MCF 10A (cell line): ENCODE measurements around the gene GPHA2. TPM values are rescaled to one million over a fixed set of nuclear protein-coding genes. Genes with fewer than 3 reads are reported as not detected.

Source experiments
- BruUV-seq: library from RNA; stranded (reverse); fragments of 400-500 nt; replicated peaks from 2 replicates; lab custom pipeline; 2021; lab: Mats Ljungman, UMichigan
- CTCF ChIA-PET: fragments of 300-600 bp; sonication (Branson Sonifier 250); formaldehyde crosslinking; extraction: SDS; loops from one replicate; lab custom pipeline; 2021; ENCODE audit warnings: antibody characterized with exemption, inconsistent platforms; lab: Yijun Ruan, JAX
- POLR2A ChIA-PET: fragments of 300-600, 350-650 bp; sonication (Branson Sonifier 250); formaldehyde crosslinking; extraction: SDS; loops from one replicate; lab custom pipeline; 2020; ENCODE audit warnings: antibody characterized with exemption, inconsistent platforms; lab: Yijun Ruan, JAX
- DNase-seq: peaks from one replicate; pipeline ENCODE4 v3.0.0-alpha.2; 2018; ENCODE audit not compliant: unreplicated experiment
- H3K27ac Mint-ChIP-seq: one replicate; pipeline ENCODE4 v1.8.0; 2022; ENCODE audit warnings: mild to moderate bottlenecking, low read depth, mixed read lengths; ENCODE audit not compliant: unreplicated experiment
- H3K27me3 Mint-ChIP-seq: one replicate; pipeline ENCODE4 v1.8.0; 2022; ENCODE audit warnings: mixed read lengths; ENCODE audit not compliant: insufficient read depth, unreplicated experiment
- H3K36me3 Mint-ChIP-seq: one replicate; pipeline ENCODE4 v1.8.0; 2022; ENCODE audit warnings: mild to moderate bottlenecking, moderate library complexity, mixed read lengths; ENCODE audit not compliant: insufficient read depth, unreplicated experiment
- H3K4me1 Mint-ChIP-seq: one replicate; pipeline ENCODE4 v1.8.0; 2022; ENCODE audit warnings: mixed read lengths; ENCODE audit not compliant: insufficient read depth, unreplicated experiment
- H3K4me3 Mint-ChIP-seq: one replicate; pipeline ENCODE4 v1.8.0; 2022; ENCODE audit warnings: mild to moderate bottlenecking, moderate library complexity, mixed read lengths; ENCODE audit not compliant: unreplicated experiment
- H3K9me3 Mint-ChIP-seq: one replicate; pipeline ENCODE4 v1.8.0; 2022; ENCODE audit warnings: mixed read lengths; ENCODE audit not compliant: unreplicated experiment
- intact Hi-C: fragments of 100-400 bp; cut with micrococcal nuclease; formaldehyde crosslinking; loops from 2 replicates; pipeline ENCODE4 v1.14.1; 2022
- total RNA-seq: library from RNA; stranded (reverse); gene quantifications from 2 replicates; pipeline ENCODE4 v1.2.3, GENCODE V29; 2022
- TF ChIP-seq, protein P1 (sequence below): fragments of 200-600 bp; IDR thresholded peaks from one replicate; pipeline ENCODE4 v1.8.0; 2022; ENCODE audit warnings: antibody characterized with exemption, mild to moderate bottlenecking; ENCODE audit not compliant: unreplicated experiment

GPHA2 gene
- total RNA-seq, 1 experiment from 2014 or later = not detected

DNA sequence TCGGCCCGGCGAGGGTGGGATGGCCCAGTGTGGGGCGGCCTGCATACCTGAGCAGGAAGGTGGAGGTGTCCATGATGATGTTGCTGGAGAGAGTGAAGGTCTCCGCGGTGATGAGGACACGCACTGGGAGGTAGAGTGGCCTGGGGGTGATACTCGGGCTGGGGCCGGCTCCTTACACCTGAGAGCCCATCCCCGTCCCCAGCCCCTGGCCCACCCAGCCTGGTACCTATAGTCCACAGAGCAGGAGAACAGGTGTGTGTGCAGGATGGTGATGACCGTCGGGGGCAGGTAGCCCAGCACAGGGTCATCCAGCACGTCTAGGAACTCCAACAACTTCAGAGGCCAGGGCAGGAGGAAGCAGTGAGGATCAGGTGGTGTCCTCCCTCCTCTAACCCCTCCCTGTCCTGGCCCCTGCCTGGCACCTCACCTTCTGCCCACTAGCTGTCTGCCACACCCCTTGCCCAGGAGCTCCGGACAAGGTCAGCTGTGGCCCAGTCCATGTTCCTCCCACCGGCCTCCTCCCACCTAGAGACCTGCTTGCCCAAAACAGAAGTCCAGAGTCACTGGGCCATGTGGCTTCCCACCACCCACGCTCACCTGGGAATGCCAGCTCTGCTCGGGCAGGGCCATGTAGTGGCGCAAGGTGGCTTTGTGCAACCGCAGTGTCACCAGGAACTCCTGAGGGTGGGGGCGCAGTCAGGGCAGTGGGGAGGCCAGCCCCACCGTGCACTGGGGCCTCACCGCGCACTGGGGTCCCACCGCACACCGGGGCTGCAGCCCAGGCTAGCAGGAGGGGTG is 30.0 kb downstream of the GPHA2 start:
- Mint-ChIP-seq H3K36me3 (peaks cover 46% of the 10 kb centered on the region), H3K9me3 (no peaks in the 10 kb centered on the region), H3K4me3 (no peak overlapping the region), H3K4me1 (no peaks in the 10 kb centered on the region), H3K27ac (no peak overlapping the region), H3K27me3 (no peaks in the 10 kb centered on the region)
- DNase-seq = no peak
- ChIA-PET CTCF (interaction anchor here (0.6 to 0.9 kb wide), 2 partner anchors 12 to 27 kb away, joined by 3 to 4 read pairs; no protein-coding TSS in a partner anchor), POLR2A (no interaction called here)
- no TSS peak for BruUV-seq
- TF ChIP-seq, protein P1, sequence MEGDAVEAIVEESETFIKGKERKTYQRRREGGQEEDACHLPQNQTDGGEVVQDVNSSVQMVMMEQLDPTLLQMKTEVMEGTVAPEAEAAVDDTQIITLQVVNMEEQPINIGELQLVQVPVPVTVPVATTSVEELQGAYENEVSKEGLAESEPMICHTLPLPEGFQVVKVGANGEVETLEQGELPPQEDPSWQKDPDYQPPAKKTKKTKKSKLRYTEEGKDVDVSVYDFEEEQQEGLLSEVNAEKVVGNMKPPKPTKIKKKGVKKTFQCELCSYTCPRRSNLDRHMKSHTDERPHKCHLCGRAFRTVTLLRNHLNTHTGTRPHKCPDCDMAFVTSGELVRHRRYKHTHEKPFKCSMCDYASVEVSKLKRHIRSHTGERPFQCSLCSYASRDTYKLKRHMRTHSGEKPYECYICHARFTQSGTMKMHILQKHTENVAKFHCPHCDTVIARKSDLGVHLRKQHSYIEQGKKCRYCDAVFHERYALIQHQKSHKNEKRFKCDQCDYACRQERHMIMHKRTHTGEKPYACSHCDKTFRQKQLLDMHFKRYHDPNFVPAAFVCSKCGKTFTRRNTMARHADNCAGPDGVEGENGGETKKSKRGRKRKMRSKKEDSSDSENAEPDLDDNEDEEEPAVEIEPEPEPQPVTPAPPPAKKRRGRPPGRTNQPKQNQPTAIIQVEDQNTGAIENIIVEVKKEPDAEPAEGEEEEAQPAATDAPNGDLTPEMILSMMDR = no peak
- intact Hi-C loops = no loop called here

DNA sequence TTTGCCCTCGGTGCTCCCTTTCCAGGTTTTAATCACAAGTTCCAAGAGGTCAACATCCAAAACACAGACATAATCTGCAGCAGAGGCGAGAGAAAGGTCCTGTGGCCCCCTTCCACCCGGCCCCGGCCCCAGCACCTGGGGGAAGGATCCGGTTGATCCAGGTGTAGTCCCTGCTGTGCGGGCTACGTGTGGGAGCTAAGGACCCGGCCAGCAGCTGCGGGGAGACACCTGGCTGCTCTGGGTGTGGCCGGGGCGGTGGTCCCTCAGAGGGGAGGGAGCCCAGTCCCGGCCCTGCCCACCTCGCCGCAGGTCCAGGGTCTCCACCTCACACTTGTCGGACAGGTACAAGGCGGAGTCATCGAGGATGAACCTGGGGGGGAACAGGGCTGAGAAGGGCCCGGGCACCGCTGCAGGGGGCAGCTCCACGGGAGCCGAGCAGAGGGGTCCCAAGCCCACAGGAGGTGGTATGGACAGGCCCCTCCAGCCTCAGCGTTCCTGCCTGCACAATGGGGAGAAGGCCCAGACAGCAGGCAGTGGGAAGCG is 32.3 kb downstream of the GPHA2 start:
- no TSS peak for BruUV-seq
- Mint-ChIP-seq H3K27me3 (no peaks in the 10 kb centered on the region), H3K4me3 (no peak overlapping the region), H3K9me3 (no peaks in the 10 kb centered on the region), H3K27ac (no peak overlapping the region), H3K4me1 (peaks cover 6% of the 10 kb centered on the region), H3K36me3 (peaks cover 44% of the 10 kb centered on the region)
- TF ChIP-seq, protein P1 = no peak
- CTCF ChIA-PET = interaction anchor here (0.6 to 1.1 kb wide), 3 partner anchors 13 to 103 kb away, joined by 3 read pairs; no protein-coding TSS in a partner anchor
- POLR2A ChIA-PET = no interaction called here
- no peak for DNase-seq
- intact Hi-C loops = no loop called here

DNA sequence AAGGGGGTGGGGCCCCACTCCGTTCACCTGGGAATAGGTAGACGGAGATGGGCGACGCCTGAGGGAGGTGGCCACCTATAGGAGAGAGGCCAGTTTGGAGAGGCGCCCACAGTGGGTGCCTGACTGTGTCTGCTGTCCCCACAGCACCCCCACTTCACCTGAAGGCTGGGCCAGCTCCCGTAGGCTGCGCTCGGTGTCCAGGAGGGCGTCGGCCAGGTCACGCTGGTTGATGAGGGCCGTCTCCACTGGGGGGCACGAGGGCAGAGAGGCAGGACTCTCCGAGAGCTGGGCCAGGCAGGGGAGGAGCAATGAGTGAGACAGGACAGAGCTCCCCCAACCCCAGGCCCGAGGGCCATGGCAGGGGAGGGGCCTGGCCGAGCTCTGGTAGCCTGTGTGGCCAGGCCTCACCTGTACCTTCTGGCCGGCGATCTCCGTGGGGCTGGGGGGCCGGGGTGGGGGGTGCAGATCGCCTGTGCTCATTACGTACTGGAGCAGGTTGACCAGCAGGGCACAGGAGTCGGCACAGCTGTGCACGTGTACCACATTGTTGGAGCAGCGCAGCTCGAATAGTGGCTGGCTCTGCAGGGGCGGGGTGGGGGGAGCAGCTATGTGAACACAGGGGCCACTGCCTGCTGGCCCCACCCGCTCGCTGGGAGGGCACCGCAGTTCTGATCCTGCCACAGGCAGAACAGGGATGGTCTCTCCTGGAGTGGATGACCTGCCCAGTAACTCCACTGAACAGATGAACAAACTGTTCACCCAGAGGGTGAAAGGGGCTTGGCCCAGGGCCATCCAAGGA is 33.4 kb downstream of the GPHA2 start:
- no TSS peak for BruUV-seq
- Mint-ChIP-seq H3K27me3 (no peaks in the 10 kb centered on the region), H3K9me3 (no peaks in the 10 kb centered on the region), H3K4me3 (no peak overlapping the region), H3K36me3 (peaks cover 38% of the 10 kb centered on the region), H3K27ac (no peak overlapping the region), H3K4me1 (peaks cover 6% of the 10 kb centered on the region)
- intact Hi-C loops = no loop called here
- ChIA-PET CTCF (interaction anchor here (0.7 to 1.6 kb wide), 4 partner anchors 9 to 103 kb away, joined by 3 to 8 read pairs (median 4); no protein-coding TSS in a partner anchor), POLR2A (no interaction called here)
- no peak for DNase-seq
- TF ChIP-seq, protein P1 = no peak
